ENCODE results near the gene TIMM22.

The TIMM22 gene

GRCh38 chr17:1019451-1019850 lies 22.5 kb downstream of the TIMM22 start:
- no peak for DNase-seq (ENCODE audit: low read depth)

DNA sequence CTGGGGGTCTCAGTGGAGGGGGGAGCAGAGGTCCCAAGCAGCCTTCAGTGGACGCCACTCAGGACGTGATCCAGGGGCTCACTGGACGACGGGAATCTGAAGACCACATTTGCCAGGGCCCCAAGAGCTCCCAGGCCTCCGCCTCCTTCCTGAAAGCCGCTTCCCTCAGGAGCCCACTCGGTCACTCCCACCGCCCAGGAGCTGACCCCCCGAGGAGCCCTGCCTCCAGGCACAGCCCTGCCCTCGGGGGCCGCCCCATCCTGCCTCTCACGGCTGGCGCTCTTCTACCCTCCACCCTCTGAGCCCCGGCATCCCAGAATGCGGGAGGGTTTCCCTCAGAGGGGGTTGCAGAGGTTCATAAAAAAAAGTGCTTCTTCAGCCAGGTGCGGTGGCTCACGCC lies 24.2 kb downstream of the TIMM22 start:
- no peak for DNase-seq (ENCODE audit: low read depth)

DNA sequence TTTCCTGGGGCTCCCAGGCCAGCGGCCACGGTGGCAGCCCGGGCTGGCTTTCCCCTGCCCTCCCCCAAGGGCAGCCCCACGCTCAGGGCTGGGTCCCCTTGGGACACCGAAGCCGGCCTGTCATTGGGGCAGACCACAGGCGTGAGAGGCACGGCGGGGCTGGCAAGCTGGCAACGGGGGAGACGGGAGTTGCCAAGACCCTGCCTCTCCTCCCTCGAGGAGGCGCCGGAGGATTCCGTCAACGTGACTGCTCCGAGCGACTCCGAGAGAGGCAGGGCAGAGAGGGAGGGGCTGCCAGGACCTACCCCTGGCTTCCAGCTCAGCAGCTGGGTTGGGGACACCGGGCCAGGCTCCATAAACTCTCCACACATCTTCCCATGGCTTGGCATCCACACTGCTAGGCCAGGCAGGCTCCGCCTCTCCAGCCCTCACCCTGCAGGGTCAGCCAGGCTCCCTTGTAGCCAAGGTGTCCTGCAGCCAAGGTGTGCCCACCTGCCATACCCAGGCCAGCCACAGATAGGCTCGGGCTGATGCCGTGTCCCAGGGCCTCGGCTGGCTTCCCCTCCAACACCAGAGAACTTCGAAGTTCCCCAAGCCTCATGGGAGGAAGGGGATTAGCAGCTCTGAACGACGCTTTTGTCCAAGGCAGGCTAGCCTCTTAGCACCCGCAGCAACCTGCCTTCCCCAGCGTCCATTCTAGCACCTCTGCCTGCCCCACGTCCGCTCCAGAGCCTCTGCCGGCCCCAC lies 25.5 kb downstream of the TIMM22 start:
- DNase-seq (ENCODE audit: low read depth) = no peak

GRCh38 chr17:1024076-1024475 lies 27.1 kb downstream of the TIMM22 start:
- no peak for DNase-seq (ENCODE audit: low read depth)

DNA sequence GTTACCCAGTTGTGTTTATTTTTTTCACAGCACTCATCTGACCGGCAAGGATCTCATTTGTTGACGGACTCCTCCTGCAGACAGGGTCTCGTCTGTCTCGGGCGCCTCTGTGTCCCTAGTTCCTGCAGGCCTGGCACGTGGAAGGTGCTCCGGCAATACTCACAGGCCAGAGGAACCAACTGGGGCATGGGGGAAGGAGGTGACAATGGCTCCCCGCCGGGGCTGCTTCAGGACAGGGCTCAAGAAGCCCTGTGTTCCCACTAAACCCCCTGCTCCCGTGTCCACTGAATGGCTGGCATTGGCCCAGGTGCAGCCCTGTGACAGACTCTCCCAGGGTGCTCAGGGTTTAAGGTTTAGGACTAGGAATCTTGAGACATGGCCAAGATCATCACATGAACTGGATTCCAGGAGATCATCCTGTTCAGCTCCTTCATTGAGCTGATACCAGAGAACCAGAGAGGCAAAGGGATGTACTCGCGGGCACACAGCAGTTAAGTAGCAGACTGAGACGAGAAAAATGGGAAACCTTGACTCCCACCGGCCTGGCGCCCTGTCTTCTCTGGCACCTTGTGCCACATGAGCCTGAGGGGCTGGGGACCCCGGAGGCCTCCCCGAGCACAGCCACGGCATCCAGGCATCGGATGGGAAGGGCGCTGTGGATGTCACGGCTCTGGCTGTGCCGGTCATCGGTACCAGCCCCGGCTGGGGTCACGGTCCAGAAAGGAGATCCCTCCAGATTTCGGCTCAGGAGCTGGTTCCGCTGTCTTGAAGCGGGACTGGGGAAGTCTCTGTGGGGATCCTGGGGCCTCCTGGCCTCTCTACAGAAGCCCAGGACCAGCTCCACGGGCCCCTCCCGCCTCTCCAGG lies 29.0 kb downstream of the TIMM22 start:
- no peak for DNase-seq (ENCODE audit: low read depth)

GRCh38 chr17:1026599-1026975 lies 29.7 kb downstream of the TIMM22 start:
- DNase-seq (ENCODE audit: low read depth) = no peak

- DNase-seq (ENCODE audit: low read depth) = no peak
Measured at GRCh38 chr17:1027044-1027443, 30.1 kb downstream of the TIMM22 start.

DNA sequence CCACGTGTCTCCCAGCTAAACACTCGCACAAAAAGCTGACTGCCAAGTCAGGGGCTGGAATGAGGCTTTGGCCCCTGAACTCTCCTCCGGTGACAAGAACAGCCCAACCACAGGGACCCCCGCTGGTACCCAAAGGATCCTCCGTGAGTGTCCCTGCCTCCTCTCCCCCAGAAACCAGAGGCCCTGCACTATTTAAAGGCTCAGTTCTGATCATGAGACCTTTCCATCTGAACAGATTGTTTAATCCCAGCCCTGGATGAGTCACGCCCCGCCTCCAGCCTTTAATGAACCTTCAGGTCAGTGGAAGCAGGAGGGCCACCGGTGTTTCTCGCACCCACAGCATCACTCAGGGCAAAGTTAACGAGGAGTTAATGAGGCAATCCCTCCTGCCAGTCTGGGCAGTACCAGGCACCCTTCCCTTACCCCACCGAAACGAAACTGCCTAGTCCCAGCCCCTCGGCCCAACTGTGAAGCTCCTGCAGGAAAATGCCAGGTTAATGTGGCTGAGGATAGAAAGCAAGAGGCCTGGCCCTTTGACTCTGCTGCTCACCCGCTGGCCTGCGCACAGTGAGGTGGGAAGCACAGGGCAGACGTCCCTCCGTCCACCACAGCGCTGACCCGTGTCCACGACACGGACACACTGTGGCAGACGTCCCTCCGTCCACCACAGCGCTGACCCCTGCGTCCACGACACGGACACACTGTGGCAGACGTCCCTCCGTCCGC lies 32.4 kb downstream of the TIMM22 start:
- DNase-seq (ENCODE audit: low read depth) = no peak

DNA sequence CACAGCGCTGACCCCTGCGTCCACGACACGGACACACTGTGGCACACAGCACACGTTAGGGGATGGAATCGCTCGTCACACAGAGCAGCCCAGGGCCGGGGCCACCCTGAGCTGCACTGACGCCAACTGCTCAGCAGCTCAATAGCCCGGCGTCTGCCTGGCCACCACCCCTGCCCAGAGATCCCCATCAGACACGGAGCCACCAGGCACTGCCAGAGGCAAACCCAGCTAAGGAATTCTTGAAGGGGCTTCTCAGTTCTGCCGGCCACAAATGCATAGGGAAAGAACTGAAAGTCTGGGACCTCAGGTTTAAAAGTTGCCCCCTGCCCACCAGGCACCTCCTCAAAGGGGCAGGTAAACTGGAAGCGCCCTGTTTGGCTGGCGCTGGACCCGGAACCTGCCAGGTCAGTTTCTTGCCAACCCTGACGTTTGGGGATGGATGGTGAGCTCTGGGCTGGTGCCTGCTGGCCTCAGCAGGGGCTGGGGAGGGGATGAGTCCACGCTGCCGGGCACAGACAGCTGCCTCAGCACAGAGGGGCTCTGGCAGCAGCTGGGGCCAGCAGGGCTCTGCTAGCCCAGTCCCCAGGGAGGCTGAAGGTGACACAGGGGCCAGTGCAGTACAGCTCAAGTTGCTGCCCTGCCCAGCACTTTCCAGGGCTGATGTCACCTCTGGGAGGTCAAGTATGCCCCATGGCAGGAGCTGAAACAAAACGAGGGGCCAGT lies 33.2 kb downstream of the TIMM22 start:
- no peak for DNase-seq (ENCODE audit: low read depth)

DNA sequence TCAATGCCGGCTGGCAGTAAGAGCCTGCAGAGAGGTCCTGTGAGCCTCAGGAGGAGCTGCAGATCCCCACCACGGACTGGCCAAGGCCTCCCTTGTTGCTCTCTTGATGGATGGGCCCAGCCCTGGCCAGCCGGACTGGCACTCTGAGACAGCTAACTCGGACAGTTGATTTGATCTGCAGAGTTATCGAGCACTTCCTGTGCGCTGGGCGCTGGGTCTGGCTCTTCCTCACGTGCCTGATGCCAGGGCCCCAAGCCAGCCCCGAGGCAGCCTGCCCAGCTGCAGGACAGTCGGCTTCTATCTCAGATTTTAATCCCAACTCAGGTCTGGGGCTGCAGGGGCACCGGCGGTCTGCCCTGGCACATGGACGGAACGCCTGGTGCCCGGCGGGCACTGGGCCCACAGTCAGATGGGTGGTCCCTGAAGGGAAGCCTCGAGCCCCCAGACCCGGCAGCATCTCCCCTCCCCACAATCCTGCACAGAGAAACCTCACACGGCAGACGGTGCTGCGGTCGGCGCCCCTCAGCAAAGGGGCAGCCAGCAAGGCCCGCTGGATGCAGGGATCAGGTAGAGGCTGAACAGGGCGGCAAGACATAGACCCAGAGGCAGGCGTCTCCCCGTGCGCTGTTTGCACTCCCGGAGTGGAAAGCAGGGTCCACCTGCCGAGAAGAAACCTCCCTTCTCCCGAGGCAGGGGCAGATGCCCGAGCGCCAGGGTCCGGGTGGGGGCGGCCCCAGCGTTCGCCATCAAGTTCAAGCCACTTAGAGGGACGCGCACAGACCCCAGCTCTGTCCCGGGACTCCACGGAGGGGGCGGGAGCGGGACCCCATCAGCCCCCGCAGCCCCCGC lies 34.0 kb downstream of the TIMM22 start:
- no peak for DNase-seq (ENCODE audit: low read depth)

DNA sequence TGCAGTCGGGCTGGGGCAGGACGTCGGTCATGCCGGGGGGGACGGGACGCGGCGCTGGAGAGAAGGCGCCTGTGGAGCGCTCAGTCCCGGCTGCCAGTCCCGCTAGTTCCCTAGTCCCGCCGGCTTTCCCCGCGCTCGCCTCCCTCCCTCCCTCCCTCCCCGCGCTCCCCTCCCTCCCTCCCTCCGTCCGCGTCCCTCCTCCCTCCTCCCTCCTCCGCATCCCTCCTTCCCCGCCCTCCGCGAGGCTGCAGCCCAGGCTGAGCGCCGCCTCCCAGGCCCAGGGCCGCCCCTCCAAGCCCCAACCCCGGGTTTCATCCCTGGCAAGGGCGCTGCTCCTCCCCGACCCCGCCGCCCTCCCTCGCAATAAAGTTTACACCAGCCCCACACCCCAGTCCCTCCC lies 34.8 kb downstream of the TIMM22 start:
- DNase-seq (ENCODE audit: low read depth) = no peak

DNA sequence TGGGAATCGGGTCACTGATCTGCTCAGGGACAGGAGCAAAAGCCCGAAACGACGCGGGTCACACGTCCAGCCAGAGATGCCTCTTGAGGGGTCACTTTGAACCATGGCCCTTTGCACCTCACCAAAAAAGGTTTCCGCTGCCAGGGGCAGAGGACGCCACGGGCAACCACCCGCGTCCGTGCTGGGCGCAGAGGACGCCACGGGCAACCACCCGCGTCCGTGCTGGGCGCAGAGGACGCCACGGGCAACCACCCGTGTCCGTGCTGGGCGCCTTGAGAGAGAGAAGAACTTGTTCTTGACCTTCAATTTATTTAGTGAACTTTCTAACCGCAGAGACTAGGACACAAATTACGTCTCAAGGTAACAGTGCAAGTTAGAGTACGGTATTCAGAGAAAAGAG lies 35.5 kb downstream of the TIMM22 start:
- DNase-seq (ENCODE audit: low read depth) = no peak

- DNase-seq (ENCODE audit: low read depth) = no peak
Measured at GRCh38 chr17:1033503-1033902, 36.6 kb downstream of the TIMM22 start.

GRCh38 chr17:1034652-1035210 lies 37.8 kb downstream of the TIMM22 start:
- no peak for DNase-seq (ENCODE audit: low read depth)

GRCh38 chr17:1035546-1036170 lies 38.7 kb downstream of the TIMM22 start:
- DNase-seq (ENCODE audit: low read depth) = no peak

GRCh38 chr17:1036171-1036844 lies 39.4 kb downstream of the TIMM22 start:
- DNase-seq (ENCODE audit: low read depth) = no peak

- DNase-seq (ENCODE audit: low read depth) = no peak
Measured at GRCh38 chr17:1036845-1037237, 39.9 kb downstream of the TIMM22 start.

DNA sequence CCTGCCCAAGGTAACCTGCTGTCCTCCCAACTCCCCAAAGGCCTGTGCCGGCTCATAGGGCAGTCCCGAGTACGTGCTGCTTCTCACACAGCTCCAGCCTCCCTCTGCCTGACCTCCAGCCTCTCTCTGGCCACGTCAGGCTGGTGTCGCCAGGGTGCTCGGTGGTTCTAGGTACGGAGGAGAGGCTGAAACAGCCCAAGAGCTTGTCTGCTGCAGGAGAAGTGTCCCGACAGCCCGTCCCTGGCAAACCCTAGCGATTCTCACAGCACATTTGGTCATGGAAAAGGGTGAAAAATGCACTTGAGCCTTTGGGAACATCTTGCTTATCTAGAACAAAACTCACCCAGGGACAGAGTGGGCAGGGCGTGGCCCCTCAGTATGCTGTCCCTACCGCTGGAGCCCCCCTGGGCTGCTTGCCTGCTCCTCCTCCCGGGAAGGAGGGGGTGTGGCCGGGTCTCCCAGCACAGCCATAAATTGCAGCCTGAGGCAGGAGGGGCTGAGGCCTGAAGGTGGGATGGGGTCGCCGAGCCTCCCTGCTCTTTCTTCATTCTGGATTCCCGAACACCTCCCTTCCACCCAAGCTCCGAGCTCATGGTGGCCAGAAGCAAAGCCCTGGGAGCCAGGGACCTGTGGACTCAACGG lies 40.4 kb downstream of the TIMM22 start:
- DNase-seq (ENCODE audit: low read depth) = no peak

- no peak for DNase-seq (ENCODE audit: low read depth)
Measured at GRCh38 chr17:1038459-1039122, 41.7 kb downstream of the TIMM22 start.
